ENCODE results near the gene COL6A5. TPM values are rescaled to one million over a fixed set of nuclear protein-coding genes. Genes with fewer than 3 reads are reported as not detected.
"Not testable (repeated sequence)": the region's sequence is repeated elsewhere in the genome, so short reads cannot be mapped to it uniquely, and the experiment has no call there.

Gene COL6A5
- total and polyA plus RNA-seq, 12 donors: not detected

DNA sequence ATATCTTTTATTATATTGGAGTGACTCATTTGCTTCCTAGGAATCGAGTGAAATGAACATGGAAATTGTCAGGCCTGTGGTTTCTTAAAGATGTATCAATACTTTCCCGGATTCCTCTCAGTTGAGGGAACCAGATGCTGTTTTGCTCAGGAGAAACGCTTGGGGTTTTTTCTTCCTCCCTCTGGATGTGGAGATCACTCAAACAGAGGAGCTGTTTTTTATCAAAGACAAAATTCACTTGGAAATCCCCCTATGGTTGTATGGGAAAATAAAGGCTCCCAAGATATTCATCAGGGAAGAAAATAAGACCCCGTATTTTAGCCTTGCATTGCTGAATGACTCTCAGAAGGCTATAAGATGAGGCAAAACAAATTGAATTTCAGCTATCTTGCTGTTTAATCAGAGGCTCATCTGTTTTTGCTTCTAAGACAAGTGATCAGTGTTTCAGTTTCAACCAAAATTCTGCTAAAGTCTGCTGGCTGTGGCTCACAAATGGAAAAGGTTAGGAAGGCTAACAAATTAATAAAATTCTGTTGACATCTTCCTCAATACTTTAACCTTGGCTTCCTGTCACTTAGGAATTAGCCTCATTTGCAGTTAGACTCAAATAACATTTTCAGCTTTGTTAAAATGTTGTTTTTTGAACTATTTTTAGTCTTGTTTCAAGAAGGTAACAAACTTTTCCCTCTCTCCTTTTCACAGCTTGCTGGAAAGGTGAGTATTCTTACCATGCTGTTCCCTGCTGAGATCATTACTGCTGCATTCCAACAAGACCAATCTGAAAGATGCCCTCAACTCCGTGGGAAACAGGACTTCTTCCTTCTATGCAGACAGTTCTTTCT, 83.6 kb downstream of the COL6A5 start:
- DNase-seq: no peak
- 51 to 63% methylated on average over 5 of the region's 5 CpGs for WGBS, 2 donors
- Histone ChIP-seq H3K9me3 (peaks cover 0 to 8% (median 0%) of the 10 kb centered on the region in 11 donors), H3K27me3 (peaks cover 0 to 3% (median 0%) of the 10 kb centered on the region in 7 donors), H3K4me3 (no peak overlapping the region), H3K36me3 (no peaks in the 10 kb centered on the region), H3K27ac (no peak overlapping the region), H3K4me1 (no peaks in the 10 kb centered on the region)
- TF ChIP-seq, protein P1, sequence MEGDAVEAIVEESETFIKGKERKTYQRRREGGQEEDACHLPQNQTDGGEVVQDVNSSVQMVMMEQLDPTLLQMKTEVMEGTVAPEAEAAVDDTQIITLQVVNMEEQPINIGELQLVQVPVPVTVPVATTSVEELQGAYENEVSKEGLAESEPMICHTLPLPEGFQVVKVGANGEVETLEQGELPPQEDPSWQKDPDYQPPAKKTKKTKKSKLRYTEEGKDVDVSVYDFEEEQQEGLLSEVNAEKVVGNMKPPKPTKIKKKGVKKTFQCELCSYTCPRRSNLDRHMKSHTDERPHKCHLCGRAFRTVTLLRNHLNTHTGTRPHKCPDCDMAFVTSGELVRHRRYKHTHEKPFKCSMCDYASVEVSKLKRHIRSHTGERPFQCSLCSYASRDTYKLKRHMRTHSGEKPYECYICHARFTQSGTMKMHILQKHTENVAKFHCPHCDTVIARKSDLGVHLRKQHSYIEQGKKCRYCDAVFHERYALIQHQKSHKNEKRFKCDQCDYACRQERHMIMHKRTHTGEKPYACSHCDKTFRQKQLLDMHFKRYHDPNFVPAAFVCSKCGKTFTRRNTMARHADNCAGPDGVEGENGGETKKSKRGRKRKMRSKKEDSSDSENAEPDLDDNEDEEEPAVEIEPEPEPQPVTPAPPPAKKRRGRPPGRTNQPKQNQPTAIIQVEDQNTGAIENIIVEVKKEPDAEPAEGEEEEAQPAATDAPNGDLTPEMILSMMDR (IDR thresholded peaks at IDR 0.05): no peak
- intact Hi-C loops (cut with DNase I): no loop called here
- no peak for ATAC-seq

DNA sequence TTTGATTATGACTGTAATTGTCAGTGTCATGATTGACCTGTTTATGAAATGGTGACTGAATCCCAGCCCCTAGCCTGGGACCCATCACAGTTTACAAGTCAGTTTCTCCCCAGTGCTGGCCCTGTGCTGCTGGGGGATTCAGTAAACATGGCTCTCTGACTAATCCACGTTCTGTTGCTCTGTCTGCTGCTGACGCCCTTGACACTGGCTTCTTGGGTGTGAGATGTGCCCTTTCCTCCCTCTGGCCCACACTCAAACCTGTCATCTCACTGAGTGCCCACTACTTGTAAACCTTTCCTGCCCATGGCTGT, 84.2 kb downstream of the COL6A5 start:
- H3K36me3 ChIP-seq: no peaks in the 10 kb centered on the region
- ATAC-seq: no peak
- peaks cover 0 to 10% (median 0%) of the 10 kb centered on the region in 11 donors for H3K9me3 ChIP-seq
- TF ChIP-seq, protein P1 (IDR thresholded peaks at IDR 0.05): no peak
- no peaks in the 10 kb centered on the region for H3K4me1 ChIP-seq
- 49 to 65% methylated on average over 2 of the region's 2 CpGs for WGBS, 2 donors
- intact Hi-C loops (cut with DNase I): no loop called here
- no peak overlapping the region for H3K4me3 ChIP-seq
- no peak overlapping the region for H3K27ac ChIP-seq
- DNase-seq: no peak
- peaks cover 0 to 3% (median 0%) of the 10 kb centered on the region in 7 donors for H3K27me3 ChIP-seq

DNA sequence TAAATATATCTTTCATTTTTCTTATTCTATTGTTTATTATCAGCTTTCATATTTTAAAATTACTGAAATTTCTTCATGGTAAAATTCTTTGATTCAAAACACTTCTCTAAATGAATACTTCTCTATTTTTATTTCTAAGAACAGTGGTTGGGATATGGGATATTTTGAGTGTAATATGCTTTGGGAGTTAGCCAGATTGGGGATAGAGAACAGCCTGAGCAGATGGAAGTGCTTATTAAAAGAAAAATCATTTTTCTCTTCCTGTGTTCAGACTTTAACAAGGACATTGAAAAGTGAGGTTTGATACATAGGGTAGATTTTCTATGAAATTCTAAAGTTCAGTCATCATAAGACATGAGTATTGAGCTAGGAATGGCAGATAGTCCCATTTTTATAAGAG, 84.8 kb downstream of the COL6A5 start:
- Histone ChIP-seq H3K4me3 (no peak overlapping the region), H3K9me3 (peaks cover 0 to 12% (median 0%) of the 10 kb centered on the region in 11 donors), H3K4me1 (no peaks in the 10 kb centered on the region), H3K27ac (no peak overlapping the region), H3K36me3 (no peaks in the 10 kb centered on the region), H3K27me3 (peaks cover 0 to 3% (median 0%) of the 10 kb centered on the region in 7 donors)
- TF ChIP-seq, protein P1 (IDR thresholded peaks at IDR 0.05): no peak
- no peak for ATAC-seq
- no peak for DNase-seq
- intact Hi-C loops (cut with DNase I): no loop called here

DNA sequence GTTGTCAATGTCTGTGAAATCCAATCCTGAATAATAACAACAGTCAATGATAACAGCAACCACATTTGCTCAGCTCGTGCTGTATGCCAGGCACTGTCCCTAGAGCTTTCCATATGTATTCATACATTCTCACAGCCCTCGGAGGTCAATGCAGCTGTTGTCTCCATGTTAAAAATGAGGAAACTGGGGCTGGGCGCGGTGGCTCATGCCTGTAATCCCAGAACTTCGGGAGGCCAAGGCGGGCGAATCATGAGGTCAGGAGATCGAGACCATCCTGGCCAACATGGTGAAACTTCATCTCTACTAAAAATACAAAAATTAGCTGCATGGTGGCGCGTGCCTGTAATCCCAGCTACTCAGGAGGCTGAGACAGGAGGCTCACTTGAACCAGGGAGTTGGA, 86.6 kb downstream of the COL6A5 start:
- H3K36me3 ChIP-seq; H3K27me3 ChIP-seq; H3K27ac ChIP-seq; DNase-seq; H3K4me1 ChIP-seq; H3K4me3 ChIP-seq; intact Hi-C loops (cut with DNase I); ATAC-seq: not testable (repeated sequence)
- peaks cover 0 to 13% (median 0%) of the 10 kb centered on the region in 11 donors for H3K9me3 ChIP-seq
- WGBS, 2 donors: 79 to 85% methylated on average over 10 of the region's 10 CpGs

DNA sequence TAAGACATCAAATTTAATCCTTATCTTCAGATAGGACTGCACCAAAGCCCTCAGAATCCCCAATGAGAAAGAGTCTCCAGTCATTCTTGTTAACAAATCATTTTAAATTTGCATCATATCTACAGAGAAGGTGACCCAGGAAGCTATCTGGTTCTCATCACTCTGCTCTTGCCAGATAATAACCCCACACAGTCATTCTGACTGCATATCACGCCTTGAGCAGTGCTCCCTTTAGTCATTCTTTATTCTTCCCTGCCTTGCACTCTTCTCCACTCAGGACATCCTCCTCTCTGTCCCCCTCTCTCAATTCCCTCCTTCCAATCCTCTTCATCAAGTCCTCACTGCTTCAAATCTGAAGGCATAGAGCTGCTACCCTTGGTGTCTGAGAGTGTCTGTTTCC, 87.8 kb downstream of the COL6A5 start:
- peaks cover 0 to 13% (median 0%) of the 10 kb centered on the region in 11 donors for H3K9me3 ChIP-seq
- no peaks in the 10 kb centered on the region for H3K36me3 ChIP-seq
- H3K4me3 ChIP-seq: no peak overlapping the region
- DNase-seq: no peak
- ATAC-seq: no peak
- WGBS, 2 donors: 57 to 59% methylated on average over 1 of the region's 1 CpG
- peaks cover 0 to 4% (median 0%) of the 10 kb centered on the region in 7 donors for H3K27me3 ChIP-seq
- no peak overlapping the region for H3K27ac ChIP-seq
- TF ChIP-seq, protein P1 (IDR thresholded peaks at IDR 0.05): no peak
- no peaks in the 10 kb centered on the region for H3K4me1 ChIP-seq
- intact Hi-C loops (cut with DNase I): no loop called here
